T-cell (primary cell): Measurements from ENCODE around the gene VSIG10L. TPM values are rescaled to one million over a fixed set of nuclear protein-coding genes. Genes with fewer than 3 reads are reported as not detected.

ENCODE experiments used
- ATAC-seq, 4 experiments: fragments of 200-7000 bp in 3 of 4; fragments of 150-1000 bp in 1 of 4; cut with Tn5 transposase; replicated peaks in 1 of 4; 1 replicate in 3 of 4; 2 replicates in 1 of 4; pipeline ENCODE4 v1.10.0; 2021; ENCODE audit warnings: moderate library complexity in 3 of 4, mild to moderate bottlenecking in 2 of 4, moderate number of reproducible peaks in 1 of 4
- CTCF ChIA-PET, 2 donors: fragments of 300-600 bp; sonication (Branson Sonifier 250); formaldehyde crosslinking; loops; one replicate each; lab custom pipeline; 2022; ENCODE audit warnings: antibody characterized with exemption in 2 of 2; lab: Charles Lee
- POLR2A ChIA-PET, 2 donors: fragments of 300-600 bp; sonication (Branson Sonifier 250); formaldehyde crosslinking; loops; one replicate each; lab custom pipeline; 2022; ENCODE audit warnings: antibody characterized with exemption in 2 of 2; lab: Charles Lee
- DNase-seq, 35 experiments: peaks; one replicate each; pipeline versions ENCODE4 v3.0.0 to v3.0.0-alpha.2; 2013 to 2023
- H3K27ac ChIP-seq: one replicate; pipeline ENCODE4 v1.5.1; 2013; ENCODE audit warnings: low read length
- H3K27me3 ChIP-seq, 2 experiments: replicated peaks in 1 of 2; 1 replicate in 1 of 2; 2 replicates in 1 of 2; pipeline versions ENCODE4 v1.6.1 to v1.7.0; 2013; ENCODE audit warnings: low read length in 1 of 2, mixed read lengths in 1 of 2; ENCODE audit not compliant: control insufficient read depth in 2 of 2, insufficient read depth in 2 of 2; ENCODE audit errors: extremely low read depth in 1 of 2
- H3K36me3 ChIP-seq, 2 donors: 1 replicate in 1 of 2; 2 replicates in 1 of 2; pipeline versions ENCODE4 v1.6.1 to v1.7.0; 2013; ENCODE audit warnings: low read length in 1 of 2; ENCODE audit not compliant: control insufficient read depth in 2 of 2, insufficient read depth in 1 of 2; ENCODE audit errors: extremely low read depth in 1 of 2
- H3K4me1 ChIP-seq, 2 experiments: 1 replicate in 1 of 2; 2 replicates in 1 of 2; pipeline versions ENCODE4 v1.6.1 to v1.7.0; 2013; ENCODE audit warnings: low read length in 2 of 2, mixed read lengths in 1 of 2; ENCODE audit not compliant: insufficient read depth in 2 of 2, control insufficient read depth in 1 of 2; ENCODE audit errors: extremely low read depth in 1 of 2
- H3K4me3 ChIP-seq, 2 donors: 1 replicate in 1 of 2; 2 replicates in 1 of 2; pipeline versions ENCODE4 v1.5.1 to v1.7.0; 2013; ENCODE audit warnings: mild to moderate bottlenecking in 2 of 2, low read length in 1 of 2, moderate library complexity in 1 of 2; ENCODE audit not compliant: control insufficient read depth in 1 of 2; ENCODE audit errors: extremely low read depth in 1 of 2
- H3K9me3 ChIP-seq: 2 replicates; pipeline ENCODE4 v1.7.0; 2013
- H3K27ac Mint-ChIP-seq, 2 donors: one replicate each; pipeline ENCODE4 v1.8.0; 2020 to 2021; ENCODE audit warnings: mild to moderate bottlenecking in 2 of 2, mixed read lengths in 2 of 2
- H3K27me3 Mint-ChIP-seq, 2 donors: one replicate each; pipeline ENCODE4 v1.8.0; 2021 to 2022; ENCODE audit warnings: mixed read lengths in 2 of 2
- H3K36me3 Mint-ChIP-seq: one replicate; pipeline ENCODE4 v1.8.0; 2021; ENCODE audit warnings: mixed read lengths
- H3K4me1 Mint-ChIP-seq, 3 donors: one replicate each; pipeline ENCODE4 v1.8.0; 2020 to 2022; ENCODE audit warnings: mixed read lengths in 3 of 3, mild to moderate bottlenecking in 1 of 3
- H3K4me3 Mint-ChIP-seq, 3 donors: one replicate each; pipeline ENCODE4 v1.8.0; 2020 to 2022; ENCODE audit warnings: mild to moderate bottlenecking in 3 of 3, mixed read lengths in 3 of 3, moderate library complexity in 3 of 3
- H3K9me3 Mint-ChIP-seq, 3 donors: one replicate each; pipeline ENCODE4 v1.8.0; 2020 to 2022; ENCODE audit warnings: mixed read lengths in 3 of 3
- WGBS: methylation state at CpG from one replicate; pipeline ENCODE4 v1.1.5; 2013; ENCODE audit warnings: missing lambda C conversion rate; ENCODE audit not compliant: insufficient coverage; 5-methylcytosine and 5-hydroxymethylcytosine counted together
- total RNA-seq, 35 experiments: library from RNA in 6 of 35; stranded (reverse) in 6 of 35; fragments of 120-200 nt in 1 of 35; gene quantifications; one replicate each; pipeline versions ENCODE4 v1.2.1 to v1.2.4 and lab custom pipeline; 2013 to 2026

VSIG10L gene
- total RNA-seq (under 1 TPM; 0.18 to 0.70 (median 0.39) TPM), total RNA-seq (lab: John Stamatoyannopoulos, UW) (0.09 to 2.6 (median 0.57) reads per million in 29 experiments)
- 0.07 TPM for total RNA-seq (2013)

DNA sequence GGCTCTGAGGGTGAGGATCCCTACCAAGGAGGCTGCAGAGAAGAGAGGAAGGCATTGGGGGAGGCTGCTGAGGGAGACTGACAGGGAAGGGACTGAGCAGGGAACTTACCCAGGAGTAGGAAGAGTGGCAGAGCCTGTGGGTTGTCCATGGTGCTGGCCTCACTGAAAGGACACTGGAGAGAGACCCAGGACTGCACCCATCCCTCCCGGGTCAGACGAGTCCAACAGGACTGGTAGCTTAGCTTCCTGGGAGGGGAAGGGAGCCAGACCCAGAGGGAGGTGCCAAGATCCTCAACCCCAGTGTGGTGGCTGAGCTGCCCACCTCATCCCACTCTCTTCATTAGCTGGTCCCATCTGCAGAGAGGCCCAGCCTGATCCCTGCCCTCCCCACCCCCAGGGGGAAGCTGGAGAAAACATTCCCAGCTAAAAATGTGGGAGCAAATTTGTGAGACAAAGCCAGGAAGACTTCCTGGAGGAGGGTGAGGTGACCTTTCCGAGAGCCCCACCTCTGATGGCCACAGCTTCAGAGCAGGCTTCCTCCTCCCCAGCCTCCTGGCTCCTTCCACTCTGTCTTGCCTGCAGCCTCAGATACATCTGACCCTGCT, at the start of gene VSIG10L:
Gene VSIG10L, minus strand, starts transcription at position 164 of the 605 bp plus-strand sequence. Its CDS starts 15 bp downstream, at position 149.
- ChIA-PET CTCF (interaction anchor here in 1 of 2 donors (0.6 kb wide), 2 partner anchors 28 to 59 kb away, joined by 6 read pairs; no protein-coding TSS in a partner anchor), POLR2A (no interaction called here)
- H3K4me3 ChIP-seq = no peak within 1 kb of the TSS
- H3K27ac ChIP-seq = no peak within 1 kb of the TSS
- H3K4me1 Mint-ChIP-seq = peaks cover 9 to 22% (median 16%) of the 10 kb centered on the region in 3 donors
- H3K9me3 Mint-ChIP-seq = no peaks in the 10 kb centered on the region
- no peaks in the 10 kb centered on the region for H3K9me3 ChIP-seq
- H3K27me3 ChIP-seq = peaks cover 0 to 17% of the 10 kb centered on the region in 2 experiments
- peaks cover 15% of the 10 kb centered on the region for H3K36me3 Mint-ChIP-seq
- DNase-seq = no peak
- H3K27me3 Mint-ChIP-seq = no peaks in the 10 kb centered on the region
- no peak for ATAC-seq
- peaks cover 2 to 24% of the 10 kb centered on the region in 2 experiments for H3K4me1 ChIP-seq
- 60% methylated on average over 1 of the region's 3 CpGs for WGBS
- peak within 1 kb of the TSS; percentile 62 to 72 (median 67) for H3K4me3 Mint-ChIP-seq
- peaks cover 11 to 13% of the 10 kb centered on the region in 2 donors for H3K36me3 ChIP-seq
- peak within 1 kb of the TSS; percentile 23 to 72 for H3K27ac Mint-ChIP-seq

DNA sequence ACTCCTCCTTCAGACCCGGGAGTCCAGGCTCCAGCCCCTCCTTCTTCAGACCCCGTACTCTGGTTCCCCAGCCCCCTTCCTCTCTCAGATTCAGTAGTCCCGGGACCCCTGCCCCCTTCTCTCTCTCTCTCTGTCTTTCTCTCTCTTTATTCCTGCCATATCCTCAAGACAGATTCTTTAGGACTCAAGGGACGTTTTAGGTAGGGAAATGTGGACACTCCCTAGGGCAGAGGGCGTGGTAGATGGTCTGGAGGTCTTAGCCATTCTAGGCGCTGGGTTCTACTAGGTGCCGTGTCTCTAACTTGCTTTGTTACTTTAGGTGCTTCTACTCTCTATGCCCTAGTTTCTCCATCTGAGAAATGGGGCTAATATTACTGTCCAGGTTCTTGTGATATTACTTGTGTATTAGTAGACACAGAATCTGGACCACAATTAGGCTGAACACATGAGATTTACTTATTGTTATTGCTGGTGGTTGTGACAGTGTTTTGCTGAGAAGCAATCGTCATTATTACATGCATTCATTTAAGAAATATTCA, 49.2 kb upstream of the VSIG10L start:
- H3K27me3 ChIP-seq = peaks cover 0 to 7% of the 10 kb centered on the region in 2 experiments
- Mint-ChIP-seq H3K36me3 (no peaks in the 10 kb centered on the region), H3K4me3 (peak overlapping the region in 1 of 3 donors; percentile 56), H3K27me3 (no peaks in the 10 kb centered on the region), H3K27ac (peak overlapping the region in 1 of 2 donors; percentile 28), H3K4me1 (peaks cover 22 to 37% (median 25%) of the 10 kb centered on the region in 3 donors), H3K9me3 (no peaks in the 10 kb centered on the region)
- CTCF ChIA-PET = no interaction called here
- peaks cover 3 to 62% of the 10 kb centered on the region in 2 experiments for H3K4me1 ChIP-seq
- WGBS = 0% methylated on average over 1 of the region's 8 CpGs
- DNase-seq = no peak
- POLR2A ChIA-PET = no interaction called here
- H3K9me3 ChIP-seq = no peaks in the 10 kb centered on the region
- H3K27ac ChIP-seq = no peak overlapping the region
- no peaks in the 10 kb centered on the region for H3K36me3 ChIP-seq
- no peak for ATAC-seq
- no peak overlapping the region for H3K4me3 ChIP-seq

DNA sequence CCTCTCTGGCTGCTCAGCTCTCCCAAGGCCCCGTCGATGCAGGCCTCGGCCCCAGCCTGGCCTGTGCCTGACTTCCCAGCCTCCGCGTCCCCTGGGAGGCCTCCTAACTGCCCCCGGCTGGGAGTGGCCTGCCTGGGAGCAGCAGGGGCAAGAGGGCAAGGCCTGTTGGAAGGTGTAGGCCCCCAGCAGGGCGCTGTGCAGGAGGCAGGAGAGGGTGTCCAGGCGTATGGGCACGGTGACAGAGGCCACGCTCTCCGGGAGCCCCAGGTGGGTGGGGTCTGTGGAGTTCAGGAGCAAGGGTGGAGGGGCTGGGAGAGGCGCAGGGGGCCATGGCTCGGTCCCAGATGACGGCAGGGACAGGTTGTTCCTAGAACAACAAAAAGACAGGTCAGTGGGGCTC, 47.2 kb upstream of the VSIG10L start:
- H3K9me3 Mint-ChIP-seq = no peaks in the 10 kb centered on the region
- CTCF ChIA-PET = interaction anchor here in 1 of 2 donors (0.7 kb wide), 1 partner anchor 9 kb away, joined by 8 read pairs; no protein-coding TSS in a partner anchor

DNA sequence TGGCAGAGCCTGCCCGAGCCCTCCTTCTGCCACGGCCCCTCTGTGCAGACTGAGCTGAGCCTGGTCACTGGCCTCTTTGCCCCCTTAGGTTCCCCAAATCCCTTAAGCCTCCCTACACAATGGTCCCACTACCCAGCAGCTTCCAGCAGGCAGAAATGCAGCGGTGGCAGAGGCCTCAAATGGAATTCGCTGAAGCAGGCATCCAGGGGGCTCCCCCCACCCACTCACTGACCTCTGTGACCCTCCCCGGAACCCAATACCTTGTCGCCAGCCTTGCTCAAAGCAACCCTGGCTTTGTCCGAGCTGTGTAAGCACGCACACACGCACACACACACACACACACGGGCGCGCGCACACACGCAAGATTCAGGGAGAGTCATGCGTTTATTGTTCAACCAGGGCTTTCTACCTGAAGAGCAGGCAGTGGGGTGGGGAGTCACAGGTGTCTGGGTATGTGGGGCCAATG, 46.0 kb upstream of the VSIG10L start, which contains the start of gene LIM2:
Gene LIM2, minus strand, starts transcription at position 51 of the 466 bp plus-strand sequence. CDS start 531 bp downstream, outside the sequence.
- H3K27me3 ChIP-seq = peaks cover 0 to 7% of the 10 kb centered on the region in 2 experiments
- no peaks in the 10 kb centered on the region for H3K36me3 ChIP-seq
- Mint-ChIP-seq H3K27ac (peak within 1 kb of the TSS; percentile 19 to 55), H3K4me1 (peaks cover 6 to 19% (median 7%) of the 10 kb centered on the region in 3 donors), H3K4me3 (peak within 1 kb of the TSS; percentile 29 to 60 (median 57)), H3K9me3 (no peaks in the 10 kb centered on the region), H3K36me3 (no peaks in the 10 kb centered on the region), H3K27me3 (no peaks in the 10 kb centered on the region)
- DNase-seq = no peak
- WGBS = 80% methylated on average over 6 of the region's 15 CpGs
- H3K4me1 ChIP-seq = peaks cover 0 to 42% of the 10 kb centered on the region in 2 experiments
- CTCF ChIA-PET = no interaction called here
- ATAC-seq = no peak
- peak within 1 kb of the TSS in 1 of 2 donors; percentile 51 for H3K4me3 ChIP-seq
- POLR2A ChIA-PET = no interaction called here
- no peaks in the 10 kb centered on the region for H3K9me3 ChIP-seq
- H3K27ac ChIP-seq = peak within 1 kb of the TSS; percentile 60

More for the DNA sequence above, 47.2 kb upstream of the VSIG10L start:
- ATAC-seq (no peak), DNase-seq (no peak)
- H3K4me3 Mint-ChIP-seq = no peak overlapping the region
- POLR2A ChIA-PET = no interaction called here
- H3K27ac Mint-ChIP-seq = no peak overlapping the region
- H3K4me1 Mint-ChIP-seq = peaks cover 11 to 25% (median 13%) of the 10 kb centered on the region in 3 donors
- Histone ChIP-seq H3K36me3 (no peaks in the 10 kb centered on the region), H3K9me3 (no peaks in the 10 kb centered on the region), H3K4me3 (no peak overlapping the region), H3K27ac (no peak overlapping the region), H3K4me1 (peaks cover 3 to 49% of the 10 kb centered on the region in 2 experiments), H3K27me3 (peaks cover 0 to 7% of the 10 kb centered on the region in 2 experiments)
- 95% methylated on average over 14 of the region's 14 CpGs for WGBS
- no peaks in the 10 kb centered on the region for H3K27me3 Mint-ChIP-seq
- H3K36me3 Mint-ChIP-seq = no peaks in the 10 kb centered on the region

DNA sequence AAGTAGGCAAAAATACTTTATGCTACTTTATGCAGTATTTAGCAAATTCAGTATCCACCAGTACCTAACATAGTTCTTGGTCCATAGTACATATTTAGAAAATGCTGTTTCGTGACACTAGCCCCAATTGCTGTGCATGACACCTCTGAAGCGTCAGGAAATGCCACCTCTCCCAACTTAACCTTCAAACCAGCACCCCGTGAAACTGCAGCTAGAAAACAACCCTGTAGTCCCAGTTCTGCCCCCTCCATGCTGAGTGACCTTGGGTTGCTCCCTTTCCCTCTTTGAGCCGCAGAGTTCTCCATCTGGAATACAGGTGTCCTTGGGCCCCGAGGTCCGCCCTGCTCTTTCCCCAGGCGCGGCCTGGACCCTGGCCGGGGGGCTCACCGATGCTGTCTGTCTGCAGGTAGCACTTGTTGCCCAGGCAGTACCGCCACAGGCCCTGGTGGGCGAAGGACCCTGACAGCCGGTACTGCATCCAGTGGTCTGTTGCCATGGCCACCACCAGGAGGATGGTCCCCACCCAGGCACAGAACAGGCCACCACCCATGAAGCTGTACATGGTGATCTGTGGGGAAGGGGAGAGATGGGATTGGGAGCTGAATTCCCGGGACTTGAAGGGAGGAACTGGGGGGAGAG, 45.1 kb upstream of the VSIG10L start:
- Histone ChIP-seq H3K4me3 (peak overlapping the region in 1 of 2 donors; percentile 51), H3K27ac (peak overlapping the region; percentile 60), H3K36me3 (no peaks in the 10 kb centered on the region), H3K4me1 (peaks cover 0 to 42% of the 10 kb centered on the region in 2 experiments), H3K9me3 (no peaks in the 10 kb centered on the region), H3K27me3 (peaks cover 0 to 7% of the 10 kb centered on the region in 2 experiments)
- peak in 5 of 35 experiments; percentile 16 to 48 (median 31) for DNase-seq
- peaks cover 5 to 16% (median 6%) of the 10 kb centered on the region in 3 donors for H3K4me1 Mint-ChIP-seq
- peak in 2 of 4 experiments; percentile 46 to 63 for ATAC-seq
- no peaks in the 10 kb centered on the region for H3K9me3 Mint-ChIP-seq
- no peaks in the 10 kb centered on the region for H3K36me3 Mint-ChIP-seq
- CTCF ChIA-PET = no interaction called here
- WGBS = 78% methylated on average over 12 of the region's 14 CpGs
- peak overlapping the region; percentile 19 to 55 for H3K27ac Mint-ChIP-seq
- POLR2A ChIA-PET = no interaction called here
- H3K27me3 Mint-ChIP-seq = no peaks in the 10 kb centered on the region
- H3K4me3 Mint-ChIP-seq = peak overlapping the region; percentile 29 to 60 (median 57)

DNA sequence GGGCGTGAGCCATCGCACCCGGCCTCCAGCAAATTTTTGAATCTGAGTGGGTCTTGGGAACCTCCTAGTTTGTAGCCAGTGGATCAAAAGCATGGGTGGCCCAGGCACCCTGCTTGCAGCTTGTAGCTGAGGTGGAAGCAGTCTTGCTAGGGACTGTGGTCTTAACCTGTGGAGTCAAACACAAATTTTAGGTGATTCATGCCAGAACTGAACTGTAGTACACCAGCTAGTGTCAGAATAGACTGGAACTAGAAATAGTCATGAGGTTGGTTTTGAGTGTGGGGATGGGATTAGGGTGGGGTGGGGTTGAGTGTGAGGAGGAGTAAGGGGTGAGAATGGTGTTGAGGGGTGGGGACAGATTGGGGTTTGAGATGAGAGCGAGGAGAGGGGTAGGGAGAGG, 40.1 kb upstream of the VSIG10L start:
- Histone ChIP-seq H3K36me3 (no peaks in the 10 kb centered on the region), H3K9me3 (no peaks in the 10 kb centered on the region), H3K27ac (no peak overlapping the region), H3K4me1 (peaks cover 0 to 23% of the 10 kb centered on the region in 2 experiments), H3K4me3 (no peak overlapping the region), H3K27me3 (peaks cover 0 to 1% of the 10 kb centered on the region in 2 experiments)
- Mint-ChIP-seq H3K27me3 (no peaks in the 10 kb centered on the region), H3K36me3 (no peaks in the 10 kb centered on the region), H3K27ac (no peak overlapping the region), H3K9me3 (no peaks in the 10 kb centered on the region), H3K4me1 (peaks cover 0 to 13% (median 2%) of the 10 kb centered on the region in 3 donors), H3K4me3 (no peak overlapping the region)
- no peak for ATAC-seq
- CTCF ChIA-PET = interaction anchor here in 1 of 2 donors (0.5 kb wide), 1 partner anchor 12 kb away, joined by 3 read pairs; no protein-coding TSS in a partner anchor
- no peak for DNase-seq
- 93% methylated on average over 4 of the region's 4 CpGs for WGBS
- POLR2A ChIA-PET = interaction anchor here in 1 of 2 donors (0.7 kb wide), 1 partner anchor 780 kb away, joined by 7 read pairs; no protein-coding TSS in a partner anchor
